K562 treated with DMSO at 1 percent for 4 hours (cell line): Measurements from ENCODE around the gene MC5R. TPM values are rescaled to one million over a fixed set of nuclear protein-coding genes. Genes with fewer than 3 reads are reported as not detected.

Source experiments
- total RNA-seq: library from RNA; unstranded; fragments of 300-600 nt; gene quantifications from 2 replicates; pipeline ENCODE4 v1.2.3, GENCODE V29; 2022; ENCODE audit not compliant: insufficient read depth

The MC5R gene
- not detected in 2 replicates for total RNA-seq

GRCh38 chr18:13823707-13824395, at the start of gene MC5R:
TSS of gene MC5R (plus strand) at chr18:13824149. CDS start at chr18:13825766, 1,617 bp downstream.

Other genes with a start within 250 kb of the MC5R start
- gene FAM210A, start 97.6 kb upstream of the MC5R start, total RNA-seq, result 1.8 and 6.7 TPM in 2 replicates
- 14.9 and 16.5 TPM in 2 replicates for gene RNMT, start 97.5 kb upstream of the MC5R start, total RNA-seq
- gene MC2R, start 91.4 kb downstream of the MC5R start, total RNA-seq, result not detected in 2 replicates